Tibial artery (tissue), 4 donors: ENCODE measurements around the gene ASB12.

ENCODE experiments used
- DNase-seq, 2 donors: peaks; one replicate each; pipeline ENCODE4 v3.0.0-alpha.2; 2019
- H3K27ac ChIP-seq, 2 donors: fragments of 200-600 bp; sonication (generic) in 1 of 2; 1 replicate in 1 of 2; 2 replicates in 1 of 2; pipeline ENCODE4 v1.5.1; 2018 to 2019; ENCODE audit warnings: mild to moderate bottlenecking in 1 of 2
- H3K27me3 ChIP-seq, 2 donors: fragments of 200-600 bp; sonication (generic) in 1 of 2; one replicate each; pipeline versions ENCODE4 v1.5.1 to v1.6.0; 2016 to 2019
- H3K36me3 ChIP-seq, 3 donors: fragments of 200-600 bp; sonication (generic) in 2 of 3; one replicate each; pipeline ENCODE4 v1.5.1; 2016 to 2019; ENCODE audit warnings: mild to moderate bottlenecking in 2 of 3
- H3K4me1 ChIP-seq, 4 donors: fragments of 200-600 bp; sonication (generic) in 2 of 4; 1 replicate in 3 of 4; 2 replicates in 1 of 4; pipeline ENCODE4 v1.5.1; 2016 to 2019
- H3K4me3 ChIP-seq, 2 donors: fragments of 200-600 bp; sonication (generic) in 1 of 2; 1 replicate in 1 of 2; 2 replicates in 1 of 2; pipeline ENCODE4 v1.5.1; 2018 to 2019; ENCODE audit warnings: mild to moderate bottlenecking in 2 of 2
- H3K9me3 ChIP-seq, 3 donors: fragments of 200-600 bp; sonication (generic) in 1 of 3; one replicate each; pipeline ENCODE4 v1.5.1; 2016 to 2019
- CTCF ChIP-seq, 2 experiments: fragments of 200-600 bp in 1 of 2; fragments of 450-650 bp in 1 of 2; IDR thresholded peaks; one replicate each; pipeline ENCODE4 v1.5.1; 2017 to 2019; ENCODE audit warnings: antibody characterized with exemption in 2 of 2, mild to moderate bottlenecking in 1 of 2, moderate library complexity in 1 of 2
- intact Hi-C: fragments of 100-400 bp; cut with DNase I; formaldehyde crosslinking; loops from one replicate; pipeline ENCODE4 v1.15.0; 2023; ENCODE audit warnings: low total_unique reads

ASB12 gene

GRCh38 chrX:64184396-64184795, 46.0 kb downstream of the ASB12 start:
- H3K4me3 ChIP-seq: no peak overlapping the region
- intact Hi-C loops: no loop called here
- no peak overlapping the region for H3K27ac ChIP-seq
- DNase-seq: no peak
- H3K4me1 ChIP-seq: peaks cover 0 to 3% (median 0%) of the 10 kb centered on the region in 4 donors
- no peak for TF ChIP-seq CTCF (IDR thresholded peaks at IDR 0.05)
- H3K36me3 ChIP-seq: peaks cover 0 to 4% (median 0%) of the 10 kb centered on the region in 3 donors
- no peaks in the 10 kb centered on the region for H3K27me3 ChIP-seq
- no peaks in the 10 kb centered on the region for H3K9me3 ChIP-seq

- no peaks in the 10 kb centered on the region for H3K9me3 ChIP-seq
- no peak for DNase-seq
- H3K36me3 ChIP-seq: peaks cover 0 to 3% (median 0%) of the 10 kb centered on the region in 3 donors
- TF ChIP-seq CTCF (IDR thresholded peaks at IDR 0.05): no peak
- intact Hi-C loops: no loop called here
- H3K27ac ChIP-seq: no peak overlapping the region
- peaks cover 0 to 3% (median 0%) of the 10 kb centered on the region in 4 donors for H3K4me1 ChIP-seq
- no peak overlapping the region for H3K4me3 ChIP-seq
- H3K27me3 ChIP-seq: no peaks in the 10 kb centered on the region
Observed at GRCh38 chrX:64182208-64182607, 48.2 kb downstream of the ASB12 start.

GRCh38 chrX:64176876-64177275, 53.5 kb downstream of the ASB12 start:
- TF ChIP-seq CTCF (IDR thresholded peaks at IDR 0.05): no peak
- Histone ChIP-seq H3K27me3 (no peaks in the 10 kb centered on the region), H3K4me1 (no peaks in the 10 kb centered on the region), H3K27ac (no peak overlapping the region), H3K36me3 (no peaks in the 10 kb centered on the region), H3K9me3 (no peaks in the 10 kb centered on the region), H3K4me3 (no peak overlapping the region)
- no peak for DNase-seq
- intact Hi-C loops: no loop called here
